ENCODE data around the gene ZNF491.
A peak's percentile ranks its signal among the peaks of the same experiment; 100 is the strongest.
"Not testable (repeated sequence)": the region's sequence is repeated elsewhere in the genome, so short reads cannot be mapped to it uniquely, and the experiment has no call there.

The ZNF491 gene

DNA sequence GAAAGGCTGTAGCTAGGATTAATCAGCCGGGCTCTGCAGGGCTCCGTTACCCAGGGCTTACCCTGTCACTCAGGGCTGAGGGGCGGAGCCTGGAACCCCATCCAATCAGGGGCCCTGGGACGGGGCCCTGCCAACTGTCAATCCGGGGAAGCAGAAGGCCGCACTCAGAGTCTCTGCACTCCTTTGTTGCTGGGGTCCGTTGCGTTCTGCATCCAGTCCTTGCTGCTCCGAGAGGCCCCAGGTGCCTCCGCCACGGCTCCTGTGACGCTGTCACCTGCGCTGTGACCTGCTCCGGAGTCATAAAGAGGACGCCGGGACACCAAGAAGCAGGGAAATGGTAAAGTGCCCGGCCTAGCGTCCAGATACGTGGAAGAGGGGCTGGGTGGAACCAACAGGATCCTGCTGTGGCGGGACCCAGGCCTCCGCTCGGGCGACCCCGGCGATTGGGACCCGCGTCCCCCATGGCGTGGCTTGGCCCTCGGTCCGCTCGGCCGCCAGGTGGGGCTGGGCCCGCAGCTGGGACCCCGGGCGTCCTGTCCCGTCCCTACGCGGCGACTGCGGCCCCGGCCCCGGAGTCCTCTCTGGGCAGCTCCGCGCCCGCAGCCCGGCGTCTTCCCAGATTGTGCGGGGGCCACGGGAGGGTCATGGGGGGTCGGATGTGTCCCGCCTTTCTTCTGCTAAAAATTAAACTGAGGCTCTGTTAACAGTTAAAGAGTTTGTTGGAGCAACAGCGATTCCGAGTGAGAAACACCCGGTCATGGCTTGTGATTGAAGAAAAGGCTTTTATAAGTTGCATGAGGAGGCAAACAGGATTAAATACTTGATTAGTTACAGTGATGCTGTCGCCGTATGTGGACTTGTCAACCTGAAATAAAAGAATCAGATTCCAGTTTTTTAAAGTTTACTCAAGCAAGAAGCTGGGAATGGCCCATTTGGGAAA is at the start of gene ZNF491:
Gene ZNF491 (plus strand): TSS at position 133 of the 940 bp plus-strand sequence. CDS start 7,431 bp downstream, outside the sequence.
- Mint-ChIP-seq H3K4me1 (ENCODE audit: low read depth) (peaks cover 19% of the 10 kb centered on the region), H3K4me3 (peak within 1 kb of the TSS; percentile 83), H3K27ac (no peak within 1 kb of the TSS), H3K36me3 (ENCODE audit: low read depth) (peaks cover 4% of the 10 kb centered on the region), H3K27me3 (no peaks in the 10 kb centered on the region), H3K9me3 (peaks cover 4% of the 10 kb centered on the region)

DNA sequence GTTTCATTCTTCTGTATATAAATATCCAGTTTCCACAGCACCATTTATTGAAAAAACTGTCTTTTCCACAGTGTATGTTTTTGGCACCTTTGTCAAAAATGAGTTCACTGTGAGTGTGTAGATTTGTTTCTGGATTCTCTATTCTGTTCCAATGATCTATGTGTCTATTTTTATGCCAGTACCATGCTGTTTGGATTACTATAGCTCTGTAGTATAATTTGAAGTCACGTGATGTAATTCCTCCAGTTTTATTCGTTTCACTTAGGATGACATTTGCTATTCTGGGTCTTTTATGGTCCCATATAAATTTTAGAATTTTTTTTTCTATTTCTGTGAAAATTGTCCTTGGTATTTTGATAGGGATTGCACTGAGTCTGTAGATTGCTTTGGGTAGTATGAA is 48.6 kb upstream of the ZNF491 start:
- Mint-ChIP-seq H3K4me1 (ENCODE audit: low read depth) (no peaks in the 10 kb centered on the region), H3K9me3 (peaks cover 39% of the 10 kb centered on the region), H3K27me3 (peaks cover 28% of the 10 kb centered on the region), H3K36me3 (ENCODE audit: low read depth) (no peaks in the 10 kb centered on the region), H3K27ac (no peak overlapping the region), H3K4me3 (no peak overlapping the region)

DNA sequence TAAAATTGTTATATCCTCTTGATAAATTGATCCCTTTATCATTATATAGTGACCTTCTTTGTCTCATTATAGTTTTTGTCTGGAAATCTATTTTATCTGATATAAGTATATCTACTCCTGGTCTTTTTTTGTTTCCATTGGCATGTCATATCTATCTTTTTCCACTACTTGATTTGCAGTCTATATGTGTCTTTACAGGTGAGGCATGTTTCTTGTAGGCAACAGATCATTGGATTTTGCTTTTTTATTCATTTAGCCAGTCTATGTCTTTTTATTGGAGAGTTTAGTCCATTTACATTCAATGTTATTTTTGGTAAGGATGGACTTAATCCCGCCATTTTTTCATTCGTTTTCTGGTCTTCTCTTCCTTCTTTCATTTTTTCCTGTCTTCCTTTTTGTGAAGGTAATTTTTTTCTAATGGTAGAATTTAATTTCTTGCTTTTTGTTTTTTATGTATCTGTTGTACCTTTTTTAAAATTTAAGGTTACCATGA is 46.0 kb upstream of the ZNF491 start:
- Mint-ChIP-seq H3K36me3 (ENCODE audit: low read depth) (peaks cover 5% of the 10 kb centered on the region), H3K27ac (no peak overlapping the region), H3K4me1 (ENCODE audit: low read depth) (no peaks in the 10 kb centered on the region), H3K9me3 (peaks cover 40% of the 10 kb centered on the region), H3K27me3 (peaks cover 31% of the 10 kb centered on the region), H3K4me3 (no peak overlapping the region)

DNA sequence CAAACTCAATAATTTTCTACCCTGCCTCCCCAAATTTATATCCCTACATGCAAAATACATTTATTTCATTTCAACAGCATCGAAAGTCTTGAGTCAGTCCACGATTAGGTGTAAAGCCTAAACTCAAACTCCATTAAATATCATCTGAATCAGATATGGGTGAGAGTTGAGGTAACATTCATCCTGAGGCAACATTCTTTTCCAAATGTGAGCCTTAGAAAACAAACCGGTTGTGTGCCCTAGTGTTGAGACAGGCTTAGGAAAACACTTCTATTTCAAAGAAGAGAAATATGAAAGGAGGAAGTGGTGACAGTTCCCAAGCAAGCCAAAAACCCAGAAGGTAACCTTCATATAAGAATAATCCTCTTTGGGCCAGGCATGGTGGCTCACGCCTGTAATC is 43.7 kb upstream of the ZNF491 start:
- Mint-ChIP-seq H3K9me3 (peaks cover 27% of the 10 kb centered on the region), H3K27ac (no peak overlapping the region), H3K4me3 (no peak overlapping the region), H3K27me3 (peaks cover 22% of the 10 kb centered on the region), H3K4me1 (ENCODE audit: low read depth) (no peaks in the 10 kb centered on the region), H3K36me3 (ENCODE audit: low read depth) (peaks cover 8% of the 10 kb centered on the region)

DNA sequence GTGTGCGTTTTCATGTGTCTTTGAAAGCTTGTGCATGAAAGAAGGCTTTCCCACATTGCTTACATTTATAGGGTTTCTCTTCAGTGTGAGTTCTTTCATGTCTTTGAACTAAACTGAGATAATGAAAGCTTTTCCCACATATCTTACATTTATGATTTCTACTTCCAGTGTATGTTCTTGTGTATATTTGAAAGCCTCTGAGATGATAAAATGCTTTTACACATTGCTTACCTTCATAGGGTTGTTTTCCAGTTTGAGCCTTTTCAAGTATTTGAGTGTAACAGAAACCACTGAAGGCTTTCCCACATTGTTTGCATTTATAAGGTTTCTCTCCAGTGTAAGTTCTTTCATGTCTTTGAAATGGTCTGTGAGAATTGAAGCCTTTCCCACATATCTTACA is 41.4 kb upstream of the ZNF491 start:
- H3K9me3 Mint-ChIP-seq = peaks cover 17% of the 10 kb centered on the region
- H3K4me1 Mint-ChIP-seq (ENCODE audit: low read depth) = no peaks in the 10 kb centered on the region
- H3K36me3 Mint-ChIP-seq (ENCODE audit: low read depth) = peaks cover 8% of the 10 kb centered on the region
- no peak overlapping the region for H3K4me3 Mint-ChIP-seq
- peaks cover 18% of the 10 kb centered on the region for H3K27me3 Mint-ChIP-seq
- H3K27ac Mint-ChIP-seq = no peak overlapping the region

DNA sequence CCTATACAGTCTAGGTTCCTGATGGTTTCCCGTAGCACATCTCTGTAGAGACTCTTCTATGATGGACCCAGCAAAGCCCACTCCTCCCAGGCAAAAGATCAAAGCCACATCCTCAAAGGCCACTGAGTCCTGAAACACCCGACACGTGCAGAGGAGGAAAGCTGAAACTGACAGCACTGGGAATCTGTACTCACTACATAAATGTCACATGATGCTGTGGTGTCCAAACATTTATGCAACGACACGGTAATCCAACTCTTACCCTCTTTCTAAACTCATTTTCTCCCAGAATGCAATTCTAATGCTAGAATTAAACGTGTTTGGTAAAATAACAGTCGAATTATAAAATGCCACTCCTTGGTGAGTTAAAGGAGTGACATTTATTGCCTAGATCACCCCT is 38.5 kb upstream of the ZNF491 start:
- Mint-ChIP-seq H3K27ac (no peak overlapping the region), H3K4me3 (no peak overlapping the region), H3K4me1 (ENCODE audit: low read depth) (no peaks in the 10 kb centered on the region), H3K9me3 (peaks cover 20% of the 10 kb centered on the region), H3K27me3 (peaks cover 11% of the 10 kb centered on the region), H3K36me3 (ENCODE audit: low read depth) (peaks cover 8% of the 10 kb centered on the region)

DNA sequence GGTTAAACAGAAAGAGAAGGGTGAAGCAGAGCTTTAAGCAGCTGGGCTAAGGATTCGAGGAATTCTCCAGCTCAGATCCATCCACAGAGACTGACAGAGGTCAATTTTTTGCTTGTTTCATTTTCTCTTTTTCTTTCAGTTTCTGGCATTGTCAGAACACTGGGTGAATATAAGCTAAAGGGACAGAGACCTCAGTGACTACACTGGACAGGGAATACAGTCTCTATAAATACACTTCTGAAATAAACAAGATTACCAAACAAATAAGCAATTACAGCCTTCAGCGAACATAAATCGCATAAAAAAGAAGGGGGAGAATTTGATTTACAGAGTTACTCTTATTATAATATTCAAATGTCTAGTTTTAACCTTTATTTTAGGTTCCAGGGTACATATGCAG is 35.2 kb upstream of the ZNF491 start:
- no peaks in the 10 kb centered on the region for H3K36me3 Mint-ChIP-seq (ENCODE audit: low read depth)
- H3K27me3 Mint-ChIP-seq = peaks cover 8% of the 10 kb centered on the region
- H3K27ac Mint-ChIP-seq = no peak overlapping the region
- H3K4me3 Mint-ChIP-seq = no peak overlapping the region
- peaks cover 12% of the 10 kb centered on the region for H3K9me3 Mint-ChIP-seq
- H3K4me1 Mint-ChIP-seq (ENCODE audit: low read depth) = peaks cover 12% of the 10 kb centered on the region

DNA sequence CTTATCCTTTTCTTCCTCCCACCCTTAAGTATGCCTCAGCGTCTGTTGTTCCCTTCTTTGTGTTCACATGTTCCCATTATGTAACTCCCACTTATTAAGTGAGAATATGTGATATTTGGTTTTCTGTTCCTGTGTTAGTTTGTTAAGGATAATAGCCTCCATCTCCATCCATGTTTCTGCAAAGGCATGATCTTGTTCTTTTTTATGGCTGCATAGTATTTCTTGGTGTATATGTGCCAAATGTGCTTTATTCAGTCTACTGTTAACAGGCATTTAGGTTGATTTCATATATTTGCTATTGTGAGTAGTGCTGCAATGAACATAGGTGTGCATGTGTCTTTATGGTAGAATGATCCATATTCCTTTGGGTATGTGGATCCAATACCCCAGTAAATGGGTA is 34.7 kb upstream of the ZNF491 start:
- Mint-ChIP-seq H3K27ac (no peak overlapping the region), H3K9me3 (peaks cover 12% of the 10 kb centered on the region), H3K36me3 (ENCODE audit: low read depth) (peaks cover 3% of the 10 kb centered on the region), H3K4me3 (no peak overlapping the region), H3K27me3 (peaks cover 8% of the 10 kb centered on the region), H3K4me1 (ENCODE audit: low read depth) (peaks cover 16% of the 10 kb centered on the region)

DNA sequence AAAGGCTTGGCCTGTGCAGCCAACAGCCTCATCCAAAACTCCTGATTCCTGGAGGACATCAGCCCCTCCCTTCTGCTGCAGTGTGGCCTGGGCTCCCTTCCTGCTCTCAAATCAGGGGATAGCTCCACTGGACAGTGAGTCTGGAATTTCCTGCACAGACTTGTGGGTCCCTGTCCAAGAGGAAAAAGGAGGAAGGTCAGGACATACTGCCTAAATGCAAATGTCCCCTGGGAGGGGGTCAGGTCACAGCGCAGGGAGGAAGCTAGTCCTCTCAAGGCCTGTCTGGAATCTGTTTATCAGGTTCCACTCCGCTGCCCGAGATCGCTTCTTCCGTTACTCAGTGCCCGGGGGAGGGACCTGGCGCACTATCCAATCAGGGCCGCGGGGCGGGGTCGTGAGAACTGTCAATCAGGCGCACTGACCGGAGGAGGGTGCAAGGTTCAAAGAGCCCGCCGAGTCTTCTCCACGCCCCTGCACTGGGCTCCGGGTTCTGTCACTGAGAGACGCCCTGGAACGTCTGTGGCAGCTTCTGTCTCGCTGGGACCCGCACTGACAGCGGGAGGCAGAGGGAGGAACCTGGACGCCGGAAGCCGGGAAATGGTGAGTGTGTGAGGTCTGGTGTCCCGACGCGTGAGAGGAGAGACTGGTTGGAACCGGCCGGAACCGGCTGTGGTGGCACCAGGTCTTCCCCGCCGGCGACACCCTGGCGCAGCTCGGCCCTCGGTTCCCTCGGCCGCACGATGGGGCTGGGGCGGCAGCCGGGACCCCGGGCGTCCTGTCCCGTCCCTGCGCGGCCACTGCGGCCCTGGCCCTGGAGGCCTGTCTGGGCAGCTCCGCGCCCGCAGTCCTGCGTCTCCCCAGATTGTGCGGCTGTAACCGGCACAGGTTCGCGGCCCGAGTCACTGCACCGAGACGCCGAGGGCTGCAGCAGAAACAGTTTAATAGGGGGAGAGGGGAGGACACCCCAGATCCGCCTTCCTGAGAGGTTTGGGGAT is 31.4 kb upstream of the ZNF491 start, which contains the start of gene ZNF441:
Gene ZNF441 (plus strand): TSS at position 404 of the 995 bp plus-strand sequence. CDS start 194 bp downstream, at position 598.
- peaks cover 3% of the 10 kb centered on the region for H3K27me3 Mint-ChIP-seq
- H3K4me1 Mint-ChIP-seq (ENCODE audit: low read depth) = peaks cover 20% of the 10 kb centered on the region
- peak within 1 kb of the TSS; percentile 94 for H3K4me3 Mint-ChIP-seq
- H3K9me3 Mint-ChIP-seq = peaks cover 28% of the 10 kb centered on the region
- H3K27ac Mint-ChIP-seq = peak within 1 kb of the TSS; percentile 93
- H3K36me3 Mint-ChIP-seq (ENCODE audit: low read depth) = peaks cover 25% of the 10 kb centered on the region

DNA sequence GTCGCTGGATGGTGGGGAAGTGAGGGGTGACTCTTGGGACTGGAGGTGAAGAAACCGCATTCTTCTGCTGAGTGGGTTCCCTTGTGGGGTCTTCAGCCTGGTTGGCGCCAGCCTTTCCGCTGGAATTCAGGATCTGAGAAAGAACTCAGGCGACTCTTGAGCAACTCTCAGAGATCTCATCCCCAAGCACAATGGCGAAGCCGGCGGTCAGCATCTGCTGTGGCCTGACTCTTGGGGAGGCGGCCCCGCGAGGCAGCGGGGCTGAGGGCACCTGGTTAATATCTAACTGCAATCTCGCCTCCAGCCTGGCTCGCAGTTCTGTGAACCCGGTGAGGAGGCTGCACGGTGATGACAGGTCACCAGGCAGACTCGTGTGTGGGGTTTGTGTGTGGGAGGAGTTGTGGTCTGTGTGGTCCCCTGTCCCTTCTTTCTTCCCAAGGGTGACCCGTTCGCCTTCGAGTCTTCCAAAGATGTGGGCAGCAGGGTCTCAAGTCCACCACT is 30.6 kb upstream of the ZNF491 start:
- Mint-ChIP-seq H3K27ac (peak overlapping the region; percentile 70), H3K9me3 (peaks cover 30% of the 10 kb centered on the region), H3K4me3 (peak overlapping the region; percentile 94), H3K27me3 (no peaks in the 10 kb centered on the region), H3K36me3 (ENCODE audit: low read depth) (peaks cover 31% of the 10 kb centered on the region), H3K4me1 (ENCODE audit: low read depth) (peaks cover 20% of the 10 kb centered on the region)

DNA sequence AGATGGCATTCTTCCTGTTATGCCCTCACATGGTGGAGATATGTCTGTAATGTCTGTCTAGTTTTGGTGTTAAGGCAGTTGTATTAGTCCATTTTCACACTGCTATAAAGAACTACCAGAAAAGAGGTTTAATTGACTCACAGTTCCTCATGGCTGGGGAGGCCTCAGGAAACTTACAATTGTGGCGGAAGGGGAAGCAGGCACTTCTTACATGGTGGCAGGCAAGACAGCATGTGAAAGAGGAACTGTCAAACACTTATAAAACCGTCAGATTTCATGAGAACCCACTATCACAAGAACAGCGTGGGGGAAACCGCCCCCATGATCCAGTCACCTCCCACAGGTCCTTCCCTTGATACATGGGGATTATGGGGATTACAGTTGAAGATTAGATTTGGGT is 28.3 kb upstream of the ZNF491 start:
- Mint-ChIP-seq H3K4me1 (ENCODE audit: low read depth) (peaks cover 20% of the 10 kb centered on the region), H3K36me3 (ENCODE audit: low read depth) (peaks cover 52% of the 10 kb centered on the region), H3K9me3 (peaks cover 38% of the 10 kb centered on the region), H3K4me3 (no peak overlapping the region), H3K27ac (no peak overlapping the region), H3K27me3 (no peaks in the 10 kb centered on the region)

DNA sequence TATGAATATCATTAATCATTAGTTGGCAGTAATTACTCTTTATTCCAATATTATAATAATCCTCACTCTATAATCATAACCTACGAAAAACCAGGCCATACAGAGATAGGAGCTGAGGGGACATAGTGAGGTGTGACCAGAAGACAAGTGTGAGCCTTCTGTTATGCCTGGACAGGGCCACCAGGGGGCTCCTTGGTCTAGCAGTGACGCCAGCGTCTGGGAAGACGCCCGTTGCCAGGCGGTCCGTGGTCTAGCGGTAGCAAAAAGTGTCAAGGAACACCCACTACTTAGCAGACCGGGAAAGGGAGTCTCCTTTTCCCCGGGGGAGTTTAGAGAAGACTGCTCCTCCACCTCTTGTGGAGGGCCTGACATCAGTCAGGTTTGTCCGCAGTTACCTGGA is 26.8 kb upstream of the ZNF491 start:
- Mint-ChIP-seq H3K9me3 (peaks cover 44% of the 10 kb centered on the region), H3K4me1 (ENCODE audit: low read depth) (peaks cover 18% of the 10 kb centered on the region), H3K36me3 (ENCODE audit: low read depth) (peaks cover 60% of the 10 kb centered on the region)
- H3K4me3 Mint-ChIP-seq, H3K27me3 Mint-ChIP-seq, H3K27ac Mint-ChIP-seq: not testable (repeated sequence)

DNA sequence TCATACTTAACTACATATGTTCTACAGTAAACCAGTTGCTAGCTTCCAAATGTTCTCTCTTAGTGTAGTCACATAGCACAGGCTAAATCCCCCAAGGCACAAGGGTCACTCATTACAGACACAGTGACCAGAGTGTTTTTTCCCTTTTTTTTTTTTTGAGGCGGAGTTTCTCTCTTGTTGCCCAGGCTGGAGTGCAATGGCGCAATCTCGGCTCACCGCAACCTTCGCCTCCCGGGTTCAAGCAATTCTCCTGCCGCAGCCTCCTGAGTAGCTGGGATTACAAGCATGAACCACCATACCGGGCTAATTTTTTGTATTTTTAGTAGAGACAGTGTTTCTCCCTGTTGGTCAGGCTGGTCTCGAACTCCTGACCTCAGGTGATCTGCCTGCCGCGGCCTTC is 21.7 kb upstream of the ZNF491 start:
- H3K4me3 Mint-ChIP-seq; H3K27me3 Mint-ChIP-seq; H3K4me1 Mint-ChIP-seq (ENCODE audit: low read depth); H3K27ac Mint-ChIP-seq: not testable (repeated sequence)
- Mint-ChIP-seq H3K9me3 (peaks cover 55% of the 10 kb centered on the region), H3K36me3 (ENCODE audit: low read depth) (peaks cover 87% of the 10 kb centered on the region)

DNA sequence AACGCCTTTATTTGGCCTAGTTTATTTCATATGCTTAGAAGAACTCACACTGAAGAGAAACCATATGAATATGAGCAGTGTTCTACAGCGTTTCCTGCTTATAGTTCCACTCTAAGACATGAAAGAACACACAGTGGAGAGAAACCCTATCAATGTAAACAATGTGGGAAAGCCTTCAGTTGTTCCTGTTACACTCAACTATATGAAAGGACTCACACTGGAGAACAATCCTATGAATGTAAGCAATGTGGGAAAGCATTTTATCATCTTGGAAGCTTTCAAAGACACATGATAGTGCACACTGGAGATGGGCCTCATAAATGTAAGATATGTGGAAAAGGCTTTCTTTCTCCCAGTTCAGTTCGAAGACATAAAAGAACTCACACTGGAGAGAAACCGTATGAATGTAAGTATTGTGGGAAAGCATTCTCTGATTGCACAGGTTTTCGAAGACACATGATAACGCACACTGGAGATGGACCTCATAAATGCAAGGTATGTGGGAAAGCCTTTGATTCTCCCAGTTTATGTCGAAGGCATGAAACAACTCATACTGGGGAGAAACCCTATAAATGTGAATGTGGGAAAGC is 17.8 kb upstream of the ZNF491 start:
- Mint-ChIP-seq H3K9me3 (peaks cover 53% of the 10 kb centered on the region), H3K4me1 (ENCODE audit: low read depth) (no peaks in the 10 kb centered on the region), H3K27ac (no peak overlapping the region), H3K27me3 (no peaks in the 10 kb centered on the region), H3K4me3 (no peak overlapping the region), H3K36me3 (ENCODE audit: low read depth) (peaks cover 83% of the 10 kb centered on the region)

Data from stimulated activated naive CD8-positive, alpha-beta T cell treated with anti-CD3 and anti-CD28 coated beads, Interleukin-15, Interleukin-2, amounts not matched to agents 100 ng/mL and 50 ng/mL, for 24 hours (primary cell).